Endothelial cell of umbilical vein (primary cell): ENCODE data around the gene EIF3J. TPM values are rescaled to one million over a fixed set of nuclear protein-coding genes. Genes with fewer than 3 reads are reported as not detected.

ENCODE experiments used
- BruUV-seq: library from RNA; stranded (reverse); fragments of 400-500 nt; replicated peaks from 2 replicates; lab custom pipeline; 2021; lab: Mats Ljungman, UMichigan
- CTCF ChIA-PET: fragments of 300-600, 350-600 bp; sonication (Branson Sonifier 250); formaldehyde crosslinking; loops from one replicate; lab custom pipeline; 2021; ENCODE audit warnings: antibody characterized with exemption, inconsistent platforms; lab: Charles Lee
- POLR2A ChIA-PET: fragments of 300-600, 350-600 bp; sonication (Branson Sonifier 250); formaldehyde crosslinking; loops from one replicate; lab custom pipeline; 2021; ENCODE audit warnings: antibody characterized with exemption, inconsistent platforms; lab: Charles Lee
- DNase-seq: peaks from one replicate; pipeline ENCODE4 v3.0.0-alpha.2; 2011; ENCODE audit warnings: low read depth, low spot score
- FAIRE-seq: peaks from 2 replicates; lab custom pipeline; 2011; peaks lifted over from hg19 to GRCh38; lab: Jason Lieb, UNC
- H2AFZ ChIP-seq: 2 replicates; pipeline ENCODE4 v1.6.0; 2012; ENCODE audit warnings: low read depth, low read length, control low read depth, inconsistent platforms
- H3K27ac ChIP-seq: 2 replicates; pipeline ENCODE4 v1.5.1; 2011; ENCODE audit warnings: low read depth, mild to moderate bottlenecking, control low read depth, low read length, moderate library complexity; ENCODE audit not compliant: insufficient read depth
- H3K27me3 ChIP-seq, 2 experiments: 2 replicates each; pipeline versions ENCODE4 v1.6.0 to v1.6.1; 2011; ENCODE audit warnings: low read length in 2 of 2, mixed read lengths in 1 of 2; ENCODE audit not compliant: control insufficient read depth in 2 of 2, insufficient read depth in 2 of 2
- H3K36me3 ChIP-seq, 2 experiments: 2 replicates in 1 of 2; 3 replicates in 1 of 2; pipeline ENCODE4 v1.5.1; 2011; ENCODE audit warnings: low read length in 2 of 2, mild to moderate bottlenecking in 1 of 2, moderate library complexity in 1 of 2; ENCODE audit not compliant: control insufficient read depth in 2 of 2, insufficient read depth in 2 of 2; ENCODE audit errors: extremely low read depth in 1 of 2
- H3K4me1 ChIP-seq: 3 replicates; pipeline ENCODE4 v1.5.1; 2011; ENCODE audit warnings: mild to moderate bottlenecking, low read length; ENCODE audit not compliant: control insufficient read depth, insufficient read depth; ENCODE audit errors: extremely low read depth
- H3K4me2 ChIP-seq: 2 replicates; pipeline ENCODE4 v1.6.1; 2011; ENCODE audit warnings: low read length, control low read depth, mixed read lengths; ENCODE audit not compliant: insufficient read depth
- H3K4me3 ChIP-seq, 3 experiments: fragments of 200-600 bp in 1 of 3; sonication (generic), shearing (Covaris generic) in 1 of 3; replicated peaks in 1 of 3; 2 replicates each; pipeline ENCODE4 v1.5.1; 2011 to 2016; ENCODE audit warnings: control low read depth in 3 of 3, low read length in 3 of 3, mild to moderate bottlenecking in 2 of 3, inconsistent platforms in 1 of 3, low read depth in 1 of 3, moderate library complexity in 1 of 3; ENCODE audit not compliant: insufficient read depth in 1 of 3
- H3K79me2 ChIP-seq: 2 replicates; pipeline ENCODE4 v1.6.0; 2012; ENCODE audit warnings: low read length, inconsistent platforms; ENCODE audit not compliant: control insufficient read depth, insufficient read depth
- H3K9ac ChIP-seq: replicated peaks from 2 replicates; pipeline ENCODE3; 2011; ENCODE audit warnings: low read length, control low read depth; ENCODE audit not compliant: insufficient read depth; ENCODE audit errors: extremely low read depth
- H3K9me1 ChIP-seq: replicated peaks from 3 replicates; pipeline ENCODE4 v1.6.0; 2011; ENCODE audit warnings: mild to moderate bottlenecking, low read length; ENCODE audit not compliant: control insufficient read depth, insufficient read depth; ENCODE audit errors: extremely low read depth
- H3K9me3 ChIP-seq: replicated peaks from 2 replicates; pipeline ENCODE4 v1.5.1; 2012; ENCODE audit warnings: low read length, inconsistent platforms; ENCODE audit not compliant: control insufficient read depth, insufficient read depth
- H4K20me1 ChIP-seq: replicated peaks from 2 replicates; pipeline ENCODE3; 2011; ENCODE audit warnings: mild to moderate bottlenecking, low read length; ENCODE audit not compliant: control insufficient read depth, insufficient read depth; ENCODE audit errors: extremely low read depth
- CTCF ChIP-seq, 2 donors: IDR thresholded peaks; 1 replicate in 1 of 2; 2 replicates in 1 of 2; pipeline ENCODE4 v1.5.1; 2011; ENCODE audit warnings: low read length in 2 of 2, mild to moderate bottlenecking in 2 of 2, moderate library complexity in 2 of 2, control low read depth in 1 of 2, inconsistent platforms in 1 of 2, low read depth in 1 of 2; ENCODE audit not compliant: insufficient read depth in 1 of 2; ENCODE audit errors: extremely low read depth in 1 of 2
- EZH2 ChIP-seq: IDR thresholded peaks from 2 replicates; pipeline ENCODE4 v1.6.1; 2012; ENCODE audit warnings: borderline replicate concordance, low read depth, mild to moderate bottlenecking, moderate library complexity, low read length, inconsistent platforms; ENCODE audit not compliant: severe bottlenecking
- FOS ChIP-seq: IDR thresholded peaks from 2 replicates; pipeline ENCODE4 v1.6.1; 2011; ENCODE audit warnings: mild to moderate bottlenecking, low read length, moderate library complexity, borderline replicate concordance; ENCODE audit not compliant: insufficient read depth
- GATA2 ChIP-seq: IDR thresholded peaks from 2 replicates; pipeline ENCODE4 v1.7.0; 2011; ENCODE audit warnings: low read depth, mild to moderate bottlenecking, moderate library complexity, mixed read lengths, low read length; ENCODE audit not compliant: insufficient read length, insufficient read depth
- JUN ChIP-seq: IDR thresholded peaks from 2 replicates; pipeline ENCODE4 v1.6.1; 2011; ENCODE audit warnings: borderline replicate concordance, low read depth; ENCODE audit not compliant: insufficient read length, insufficient read depth
- MYC ChIP-seq: IDR thresholded peaks from one replicate; pipeline ENCODE4 v1.6.1; 2011; ENCODE audit warnings: mild to moderate bottlenecking, low read depth, low read length
- POLR2A ChIP-seq: IDR thresholded peaks from 2 replicates; pipeline ENCODE4 v1.6.1; 2012; ENCODE audit warnings: low read depth, mild to moderate bottlenecking, control low read depth, low read length
- POLR2AphosphoS5 ChIP-seq: IDR thresholded peaks from 2 replicates; pipeline ENCODE4 v1.6.1; 2012; ENCODE audit warnings: low read depth, mild to moderate bottlenecking, control low read depth, low read length, moderate library complexity; ENCODE audit not compliant: insufficient read depth
- dilution Hi-C: fragments of 300-500 bp; cut with MboI; formaldehyde crosslinking; loops from one replicate; pipeline ENCODE4 v1.15.0; 2019; ENCODE audit warnings: low sequenced_read_pairs; ENCODE audit not compliant: extremely low pct_ligation_motif_present
- intact Hi-C: fragments of 100-400 bp; cut with micrococcal nuclease; formaldehyde crosslinking; loops from one replicate; pipeline ENCODE4 v1.10.0; 2022
- polyA plus RNA-seq, 4 experiments: library from polyadenylated mRNA; depleted of rRNA in 3 of 4; stranded (reverse) in 3 of 4; unstranded in 1 of 4; fragments of >200 nt; gene quantifications; 2 replicates each; pipeline versions ENCODE4 v1.2.1 to v1.2.3, GENCODE V29; 2011 to 2012; ENCODE audit warnings: missing spikeins in 1 of 4
- total RNA-seq: library from RNA; stranded (reverse); gene quantifications from 2 replicates; pipeline ENCODE4 v1.2.3, GENCODE V29; 2021
- TF ChIP-seq, protein P1 (sequence below): IDR thresholded peaks from 2 replicates; pipeline ENCODE4 v1.6.1; 2011; ENCODE audit not compliant: insufficient read depth, insufficient read length

EIF3J gene
- total and polyA plus RNA-seq, 2 donors (not counting 3 experiments of a cell fraction or from before 2014, with no cell fraction given), result 35.4 to 150 TPM

DNA sequence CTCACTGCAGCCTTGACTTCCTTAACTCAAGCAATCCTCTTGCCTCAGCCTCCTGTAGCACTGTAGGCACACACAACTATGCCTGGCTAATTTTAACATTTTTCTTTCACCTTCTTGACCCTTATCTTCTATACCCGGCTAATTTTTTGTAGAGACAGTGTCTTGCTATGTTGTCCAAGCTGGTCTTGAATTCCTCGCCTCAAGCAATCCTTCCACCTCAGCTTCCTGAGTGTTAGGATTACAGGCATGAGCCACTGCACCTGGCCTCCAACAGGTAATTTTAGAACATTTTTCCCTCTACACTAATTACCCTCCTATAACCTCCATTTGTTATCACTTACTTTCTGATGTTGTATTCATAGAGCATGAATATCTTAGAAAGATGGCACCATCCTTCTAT is 66.2 kb downstream of the EIF3J start:
- Histone ChIP-seq H3K4me2 (no peak overlapping the region), H3K27ac (no peak overlapping the region), H3K4me3 (no peak overlapping the region), H3K9me1 (no peaks in the 10 kb centered on the region), H4K20me1 (no peaks in the 10 kb centered on the region), H3K27me3 (no peaks in the 10 kb centered on the region), H3K79me2 (no peaks in the 10 kb centered on the region), H3K9ac (no peak overlapping the region), H3K36me3 (peaks cover 4 to 5% of the 10 kb centered on the region in 2 experiments), H3K9me3 (no peaks in the 10 kb centered on the region), H3K4me1 (peaks cover 14% of the 10 kb centered on the region), H2AFZ (no peak overlapping the region)
- no TSS peak for BruUV-seq
- ChIA-PET POLR2A (no interaction called here), CTCF (interaction anchor here (1.2 kb wide), 1 partner anchor 11 kb away, joined by 4 read pairs; no protein-coding TSS in a partner anchor)
- TF ChIP-seq, protein P1, sequence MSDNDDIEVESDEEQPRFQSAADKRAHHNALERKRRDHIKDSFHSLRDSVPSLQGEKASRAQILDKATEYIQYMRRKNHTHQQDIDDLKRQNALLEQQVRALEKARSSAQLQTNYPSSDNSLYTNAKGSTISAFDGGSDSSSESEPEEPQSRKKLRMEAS, result no peak
- TF ChIP-seq GATA2 (no peak), POLR2AphosphoS5 (no peak)
- DNase-seq (no peak), FAIRE-seq (no peak)
- intact Hi-C loops, result no loop called here
- dilution Hi-C loops, result no loop called here

- H3K9me1 ChIP-seq, result no peaks in the 10 kb centered on the region
- BruUV-seq, result no TSS peak
- TF ChIP-seq CTCF (IDR thresholded peaks at IDR 0.05; ENCODE audit: extremely low read depth in 1 of 2, insufficient read depth in 1 of 2, low read depth in 1 of 2, low read length in 2 of 2), result no peak
- TF ChIP-seq POLR2AphosphoS5, result no peak
- no peak for TF ChIP-seq EZH2
- TF ChIP-seq, protein P1, result no peak
- TF ChIP-seq JUN, result no peak
- no peak for TF ChIP-seq FOS
- TF ChIP-seq MYC, result no peak
- TF ChIP-seq POLR2A, result no peak
- no peak for TF ChIP-seq GATA2
Measured at GRCh38 chr15:44606740-44607139, 69.8 kb downstream of the EIF3J start.

More at GRCh38 chr15:44606740-44607139, 69.8 kb downstream of the EIF3J start:
- H3K79me2 ChIP-seq, result no peaks in the 10 kb centered on the region
- FAIRE-seq (no peak), DNase-seq (no peak)
- intact Hi-C loops (no loop called here), dilution Hi-C loops (no loop called here)
- no peaks in the 10 kb centered on the region for H4K20me1 ChIP-seq
- H3K36me3 ChIP-seq, result peaks cover 6 to 9% of the 10 kb centered on the region in 2 experiments
- no peak overlapping the region for H3K4me3 ChIP-seq
- H2AFZ ChIP-seq, result no peak overlapping the region
- H3K4me2 ChIP-seq, result no peak overlapping the region
- no peaks in the 10 kb centered on the region for H3K9me3 ChIP-seq
- no peak overlapping the region for H3K9ac ChIP-seq
- no peaks in the 10 kb centered on the region for H3K27me3 ChIP-seq
- H3K27ac ChIP-seq, result no peak overlapping the region
- ChIA-PET CTCF (no interaction called here), POLR2A (no interaction called here)
- H3K4me1 ChIP-seq, result no peaks in the 10 kb centered on the region
